ENCODE data around the gene NUP188. TPM values are rescaled to one million over a fixed set of nuclear protein-coding genes. Genes with fewer than 3 reads are reported as not detected.

NUP188 gene
- total RNA-seq, 1 donor from 2014 or later, result 40.4 TPM

DNA sequence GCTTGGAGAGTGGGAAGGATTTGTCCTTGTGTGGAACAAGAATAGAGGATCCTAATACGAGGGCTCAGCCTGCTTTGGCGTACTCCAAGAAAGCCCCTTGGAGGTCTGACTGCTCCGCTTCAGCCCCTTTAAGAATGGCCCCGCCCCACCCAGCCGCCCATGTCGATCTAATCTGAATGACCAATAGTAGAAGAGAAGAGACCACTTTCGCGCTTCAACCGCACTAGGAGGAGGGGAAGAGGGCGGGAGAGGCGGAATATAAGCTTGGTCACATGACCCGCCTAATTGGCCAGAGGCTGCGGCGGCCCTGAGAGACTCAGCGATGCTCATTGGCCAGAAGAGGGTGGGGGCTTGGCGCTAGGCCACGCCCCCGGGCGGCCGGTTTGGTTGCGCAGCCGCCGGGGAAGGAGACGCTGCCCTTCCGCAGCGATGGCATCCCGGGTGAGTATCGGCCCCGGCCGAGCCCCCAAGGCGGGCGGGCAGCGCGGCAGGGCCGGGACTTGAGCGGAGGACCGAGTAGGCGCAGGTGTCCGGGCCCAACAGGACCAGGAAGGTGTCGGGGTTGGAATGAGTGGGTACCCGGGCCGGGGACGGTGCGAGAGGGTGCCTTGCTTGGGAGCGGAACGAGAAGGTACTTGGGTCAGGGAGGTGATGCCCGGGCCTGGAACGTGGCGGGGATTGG lies 88.9 kb downstream of the NUP188 start, which contains the start of gene MIGA2:
TSS of gene MIGA2 (plus strand) at position 386 of the 682 bp plus-strand sequence. CDS start 3,969 bp downstream, outside the sequence.
- peak within 1 kb of the TSS; percentile 88 for H3K9ac ChIP-seq (ENCODE audit: low read length)
- no peaks in the 10 kb centered on the region for H3K9me3 Mint-ChIP-seq (ENCODE audit: unreplicated experiment)
- H2AFZ ChIP-seq (ENCODE audit: low read depth, low read length), result peak within 1 kb of the TSS; percentile 90
- H3K4me3 ChIP-seq (ENCODE audit: insufficient read depth, low read depth, low read length), result peak within 1 kb of the TSS; percentile 82
- peaks cover 22% of the 10 kb centered on the region for H4K20me1 ChIP-seq (ENCODE audit: insufficient read depth, low read length)
- H3K4me1 Mint-ChIP-seq (ENCODE audit: low read depth, unreplicated experiment), result peaks cover 15% of the 10 kb centered on the region
- H3K27ac Mint-ChIP-seq (ENCODE audit: unreplicated experiment), result peak within 1 kb of the TSS; percentile 77
- no peaks in the 10 kb centered on the region for H3K27me3 ChIP-seq (ENCODE audit: insufficient read depth, low read length)
- peak within 1 kb of the TSS; percentile 97 for H3K4me2 ChIP-seq (ENCODE audit: low read length)
- no peaks in the 10 kb centered on the region for H3K36me3 Mint-ChIP-seq (ENCODE audit: low read depth, unreplicated experiment)
- H3K27me3 Mint-ChIP-seq (ENCODE audit: low read depth, unreplicated experiment), result no peaks in the 10 kb centered on the region
- peak; percentile 97 for DNase-seq (ENCODE audit: low read depth)
- H3K27ac ChIP-seq (ENCODE audit: low read depth, low read length), result peak within 1 kb of the TSS; percentile 28
- no peak for TF ChIP-seq EZH2 (IDR thresholded peaks at IDR 0.05; ENCODE audit: insufficient read depth, low read length)
- TF ChIP-seq, protein P1, sequence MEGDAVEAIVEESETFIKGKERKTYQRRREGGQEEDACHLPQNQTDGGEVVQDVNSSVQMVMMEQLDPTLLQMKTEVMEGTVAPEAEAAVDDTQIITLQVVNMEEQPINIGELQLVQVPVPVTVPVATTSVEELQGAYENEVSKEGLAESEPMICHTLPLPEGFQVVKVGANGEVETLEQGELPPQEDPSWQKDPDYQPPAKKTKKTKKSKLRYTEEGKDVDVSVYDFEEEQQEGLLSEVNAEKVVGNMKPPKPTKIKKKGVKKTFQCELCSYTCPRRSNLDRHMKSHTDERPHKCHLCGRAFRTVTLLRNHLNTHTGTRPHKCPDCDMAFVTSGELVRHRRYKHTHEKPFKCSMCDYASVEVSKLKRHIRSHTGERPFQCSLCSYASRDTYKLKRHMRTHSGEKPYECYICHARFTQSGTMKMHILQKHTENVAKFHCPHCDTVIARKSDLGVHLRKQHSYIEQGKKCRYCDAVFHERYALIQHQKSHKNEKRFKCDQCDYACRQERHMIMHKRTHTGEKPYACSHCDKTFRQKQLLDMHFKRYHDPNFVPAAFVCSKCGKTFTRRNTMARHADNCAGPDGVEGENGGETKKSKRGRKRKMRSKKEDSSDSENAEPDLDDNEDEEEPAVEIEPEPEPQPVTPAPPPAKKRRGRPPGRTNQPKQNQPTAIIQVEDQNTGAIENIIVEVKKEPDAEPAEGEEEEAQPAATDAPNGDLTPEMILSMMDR (IDR thresholded peaks at IDR 0.05; ENCODE audit: insufficient read depth, low read depth, low read length), result no peak
- no peak for FAIRE-seq
- H3K4me3 Mint-ChIP-seq (ENCODE audit: unreplicated experiment), result peak within 1 kb of the TSS; percentile 93
- H3K36me3 ChIP-seq (ENCODE audit: insufficient read depth, low read length), result no peaks in the 10 kb centered on the region
- H3K9me3 ChIP-seq (ENCODE audit: insufficient read depth, low read depth, low read length), result no peaks in the 10 kb centered on the region
- H3K4me1 ChIP-seq (ENCODE audit: insufficient read depth, low read length), result peaks cover 10% of the 10 kb centered on the region
- peaks cover 26% of the 10 kb centered on the region for H3K79me2 ChIP-seq (ENCODE audit: insufficient read depth, low read length)

DNA sequence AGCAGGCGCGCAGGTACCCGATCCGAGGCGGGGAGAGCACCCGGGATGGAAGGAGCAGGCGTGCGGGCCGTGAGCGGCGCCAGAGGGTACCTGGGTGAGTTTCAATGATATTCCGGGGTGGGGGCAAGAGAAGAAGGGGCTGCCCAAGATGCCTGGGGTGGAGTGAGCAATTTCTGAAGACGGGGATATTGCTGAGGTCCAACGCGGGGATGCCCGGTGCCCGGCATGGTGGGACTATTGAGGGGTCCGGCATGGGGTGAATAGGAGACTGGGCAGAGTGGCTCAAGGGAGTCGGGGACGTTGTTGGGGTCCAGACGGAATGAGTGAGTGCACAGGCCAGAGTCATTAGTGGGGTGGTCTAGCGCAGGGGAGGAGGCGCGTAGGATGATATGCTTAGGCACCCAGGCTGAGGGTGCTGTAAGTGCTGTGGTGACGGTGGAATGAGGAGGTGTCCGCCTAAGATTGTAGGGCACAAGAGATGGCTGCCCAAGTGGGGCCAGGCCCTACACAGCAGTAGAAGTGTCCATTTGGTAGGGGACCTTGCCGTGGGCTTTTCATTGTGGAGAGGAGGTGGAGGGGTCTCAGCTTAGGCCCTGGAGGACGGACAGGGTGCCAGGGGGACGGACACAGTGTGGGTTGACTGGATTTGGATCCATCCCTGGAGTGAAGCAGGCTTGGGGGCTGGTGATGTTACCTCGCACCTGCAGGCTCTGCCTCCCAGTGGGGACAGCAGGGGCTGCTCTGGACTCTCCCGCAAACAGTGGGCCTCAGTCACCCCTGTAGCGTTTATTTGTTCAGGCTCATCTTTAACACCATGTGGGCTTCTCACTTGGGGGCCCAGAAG lies 89.6 kb downstream of the NUP188 start:
- Histone ChIP-seq H4K20me1 (ENCODE audit: insufficient read depth, low read length) (peaks cover 22% of the 10 kb centered on the region), H2AFZ (ENCODE audit: low read depth, low read length) (peak overlapping the region; percentile 90), H3K27me3 (ENCODE audit: insufficient read depth, low read length) (no peaks in the 10 kb centered on the region), H3K4me2 (ENCODE audit: low read length) (peak overlapping the region; percentile 97), H3K36me3 (ENCODE audit: insufficient read depth, low read length) (no peaks in the 10 kb centered on the region), H3K4me3 (ENCODE audit: insufficient read depth, low read depth, low read length) (peak overlapping the region; percentile 82), H3K4me1 (ENCODE audit: insufficient read depth, low read length) (peaks cover 10% of the 10 kb centered on the region), H3K9ac (ENCODE audit: low read length) (peak overlapping the region; percentile 88), H3K9me3 (ENCODE audit: insufficient read depth, low read depth, low read length) (no peaks in the 10 kb centered on the region), H3K27ac (ENCODE audit: low read depth, low read length) (peak overlapping the region; percentile 28), H3K79me2 (ENCODE audit: insufficient read depth, low read length) (peaks cover 26% of the 10 kb centered on the region)
- H3K27me3 Mint-ChIP-seq (ENCODE audit: low read depth, unreplicated experiment), result no peaks in the 10 kb centered on the region
- H3K4me3 Mint-ChIP-seq (ENCODE audit: unreplicated experiment), result peak overlapping the region; percentile 93
- peaks cover 4% of the 10 kb centered on the region for H3K36me3 Mint-ChIP-seq (ENCODE audit: low read depth, unreplicated experiment)
- H3K9me3 Mint-ChIP-seq (ENCODE audit: unreplicated experiment), result no peaks in the 10 kb centered on the region
- H3K27ac Mint-ChIP-seq (ENCODE audit: unreplicated experiment), result peak overlapping the region; percentile 77
- DNase-seq (ENCODE audit: low read depth) (no peak), FAIRE-seq (no peak)
- no peak for TF ChIP-seq EZH2 (IDR thresholded peaks at IDR 0.05; ENCODE audit: insufficient read depth, low read length)
- TF ChIP-seq, protein P1 (IDR thresholded peaks at IDR 0.05; ENCODE audit: insufficient read depth, low read depth, low read length), result no peak
- peaks cover 15% of the 10 kb centered on the region for H3K4me1 Mint-ChIP-seq (ENCODE audit: low read depth, unreplicated experiment)
